Stimulated activated CD4-positive, alpha-beta T cell treated with anti-CD3 and anti-CD28 coated beads, Interleukin-4, amount 100 ng/mL, for 4 hours (primary cell): ENCODE data around the gene RAD51B.
A peak's percentile ranks its signal among the peaks of the same experiment; 100 is the strongest.
"Not testable (repeated sequence)": the region's sequence is repeated elsewhere in the genome, so short reads cannot be mapped to it uniquely, and the experiment has no call there.

Experiments used
- DNase-seq, 2 experiments: peaks; one replicate each; pipeline ENCODE4 v3.0.0-alpha.2; 2020

The RAD51B gene

DNA sequence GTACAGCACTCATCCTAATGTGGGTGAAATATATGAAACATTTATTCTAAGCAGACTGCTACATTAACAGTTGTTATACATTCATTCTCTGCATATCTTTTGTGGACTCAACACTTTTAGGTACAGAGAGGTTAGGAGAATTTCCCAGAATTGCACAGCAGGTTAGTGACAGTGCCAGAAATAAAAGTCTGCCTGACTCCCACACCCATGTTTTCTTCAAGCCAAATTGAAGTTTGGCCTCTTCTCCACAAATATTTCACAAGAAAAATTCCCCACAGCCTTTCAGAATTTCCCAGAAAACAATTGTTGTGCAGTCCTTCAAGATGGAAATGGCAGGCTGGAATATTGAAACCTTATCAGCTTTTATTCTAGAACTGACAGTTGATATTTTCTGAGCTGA is 464.8 kb downstream of the RAD51B start:
- DNase-seq, result no peak

- DNase-seq, result no peak
Observed at GRCh38 chr14:68284834-68285233, 465.3 kb downstream of the RAD51B start.

DNA sequence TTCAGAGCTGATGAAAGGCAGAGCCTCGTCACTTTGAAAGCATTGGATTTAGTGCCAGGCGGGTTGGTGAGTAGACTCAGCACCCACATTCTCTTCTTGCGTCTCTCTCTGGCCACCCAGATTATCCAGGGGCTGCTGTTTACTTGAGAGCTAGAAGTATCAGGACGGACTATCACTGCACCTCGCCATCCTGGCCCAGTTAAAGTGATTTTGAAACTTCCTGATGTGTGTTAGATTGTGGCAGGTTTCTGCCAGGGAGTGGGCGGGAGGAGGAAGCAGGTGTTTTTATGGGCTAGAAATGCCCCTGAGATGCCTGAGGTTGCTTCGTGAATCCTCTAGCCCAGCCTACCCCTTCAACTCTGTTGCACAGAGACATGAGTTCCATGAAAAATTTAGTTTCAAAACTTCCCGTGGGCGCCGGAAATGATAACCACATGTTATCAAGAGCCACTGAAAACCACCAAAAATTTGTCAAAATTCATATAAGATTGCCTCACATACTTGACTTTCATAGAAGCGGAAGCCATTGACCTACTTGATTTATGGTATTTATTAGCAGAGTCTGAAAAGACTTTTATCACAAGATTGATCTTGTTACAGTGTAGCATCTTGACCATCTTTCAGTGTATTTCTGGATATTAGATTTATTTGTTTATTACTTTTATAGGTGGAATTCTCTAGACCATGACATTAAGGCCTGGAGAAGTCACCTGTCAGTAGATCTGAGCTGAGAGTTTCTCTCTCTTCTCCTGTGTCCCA is 466.0 kb downstream of the RAD51B start:
- DNase-seq, result peak; percentile 39 to 70

DNA sequence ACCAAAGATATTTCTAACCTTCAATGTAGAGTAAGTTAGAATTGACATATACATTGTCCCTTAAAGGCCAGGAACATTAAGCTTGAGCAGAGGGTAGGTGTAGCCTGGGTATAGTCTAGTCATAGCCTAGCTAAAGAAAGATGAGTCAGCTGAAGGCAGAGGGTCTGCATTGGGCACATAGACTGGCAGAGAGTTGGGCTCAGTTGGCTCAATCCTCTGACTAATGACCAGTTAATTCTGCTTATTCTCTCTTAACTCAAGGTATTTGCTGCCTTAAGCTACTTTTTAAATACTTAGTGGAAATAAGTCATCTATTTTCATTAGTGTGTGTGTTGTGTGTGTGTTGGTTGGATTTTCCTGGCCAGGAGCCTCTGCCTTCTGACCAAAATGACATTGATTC is 467.1 kb downstream of the RAD51B start:
- DNase-seq, result no peak

DNA sequence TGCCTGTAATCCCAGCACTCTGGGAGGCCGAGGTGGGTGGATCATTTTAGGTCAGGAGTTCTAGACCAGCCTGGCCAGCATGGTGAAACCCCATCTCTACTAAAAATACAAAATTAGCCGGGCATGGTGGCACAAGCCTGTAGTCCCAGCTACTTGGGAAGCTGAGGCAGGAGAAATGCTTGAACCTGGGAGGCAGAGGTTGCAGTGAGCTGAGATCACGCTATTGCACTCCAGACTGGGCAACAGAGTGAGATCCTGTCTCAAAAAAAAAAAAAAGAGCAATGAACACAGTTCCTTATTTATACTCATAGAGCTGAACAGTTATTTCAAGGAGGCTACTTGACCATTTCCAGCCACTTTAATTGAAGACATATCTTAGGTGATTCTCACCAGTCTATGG is 469.9 kb downstream of the RAD51B start:
- not testable (repeated sequence) for DNase-seq

- DNase-seq, result no peak
Observed at GRCh38 chr14:68291820-68292219, 472.2 kb downstream of the RAD51B start.

DNA sequence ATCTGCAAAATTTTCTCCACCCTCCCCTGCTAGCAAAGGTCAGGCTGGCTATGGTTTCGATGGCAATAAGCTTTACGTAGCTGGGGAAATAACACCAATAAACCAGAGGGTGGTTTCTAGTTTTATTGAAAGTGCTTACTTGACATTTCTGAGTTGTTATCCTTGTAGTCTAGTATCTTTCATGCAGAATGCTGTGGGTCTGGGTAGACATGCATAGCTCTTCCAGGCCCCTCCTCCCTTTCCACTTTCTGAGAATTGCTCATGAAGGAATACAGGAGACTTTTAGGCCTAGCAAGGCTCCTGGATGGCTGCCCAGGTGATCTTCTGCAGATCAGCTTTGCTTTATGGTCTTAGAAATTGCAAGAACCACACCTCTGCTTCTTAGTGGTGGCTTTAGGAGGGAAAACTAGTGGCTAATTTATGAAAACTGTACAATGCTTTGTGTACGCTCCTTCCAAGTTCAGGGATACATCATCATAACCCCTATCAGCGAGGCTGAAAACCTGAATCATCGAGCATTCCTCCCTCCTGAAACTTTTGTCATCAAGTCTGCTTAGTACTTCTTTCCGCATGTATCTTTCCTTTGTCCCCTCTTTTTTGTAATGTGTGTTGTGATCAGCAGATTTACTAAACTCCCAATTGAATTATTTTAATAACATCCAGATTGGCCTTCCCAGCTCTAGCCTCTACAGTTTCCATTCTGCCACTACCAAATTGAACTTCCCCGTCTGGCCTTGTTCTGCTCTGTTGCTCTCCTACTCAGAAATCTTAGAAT is 473.0 kb downstream of the RAD51B start:
- no peak for DNase-seq

DNA sequence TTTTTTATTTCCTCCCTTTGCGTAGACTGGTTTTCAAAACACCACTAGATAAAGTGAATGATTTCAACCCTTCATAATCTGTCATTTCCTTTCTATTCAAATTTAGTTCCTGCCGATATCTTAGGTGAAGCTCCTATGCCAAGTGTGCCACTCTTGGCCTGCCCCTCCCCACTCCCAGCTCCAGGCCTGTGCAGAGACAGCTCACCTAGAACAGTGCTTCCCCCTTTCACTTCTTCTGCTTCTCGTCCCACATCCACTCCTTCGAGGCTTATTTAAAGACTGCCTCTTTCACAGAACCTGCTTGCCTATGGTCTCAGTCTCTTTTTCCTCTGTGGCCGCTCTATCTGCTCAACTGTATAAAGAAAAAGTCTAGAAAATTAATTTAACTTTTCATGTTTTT is 473.8 kb downstream of the RAD51B start:
- DNase-seq, result no peak

GRCh38 chr14:68295316-68295816 is 475.8 kb downstream of the RAD51B start:
- DNase-seq, result no peak

DNA sequence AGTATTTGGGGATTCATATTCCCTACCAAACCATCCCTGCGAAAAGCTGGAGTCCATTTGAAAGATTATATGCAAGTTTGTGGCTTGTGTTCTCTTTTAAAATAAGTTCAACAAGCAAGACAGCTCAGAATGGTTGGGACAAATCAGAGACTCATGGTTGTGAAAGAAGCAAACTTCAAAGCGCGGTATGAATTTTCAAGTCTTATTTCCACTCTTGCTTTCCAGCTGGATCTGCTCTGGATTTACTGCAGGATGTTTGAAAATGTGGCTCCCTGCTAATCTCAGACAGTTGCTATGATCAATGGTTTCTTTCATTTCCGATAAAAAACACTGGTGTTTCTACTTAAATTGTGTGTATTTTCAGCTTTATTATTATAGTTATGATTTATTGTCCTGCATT is 477.5 kb downstream of the RAD51B start:
- no peak for DNase-seq

DNA sequence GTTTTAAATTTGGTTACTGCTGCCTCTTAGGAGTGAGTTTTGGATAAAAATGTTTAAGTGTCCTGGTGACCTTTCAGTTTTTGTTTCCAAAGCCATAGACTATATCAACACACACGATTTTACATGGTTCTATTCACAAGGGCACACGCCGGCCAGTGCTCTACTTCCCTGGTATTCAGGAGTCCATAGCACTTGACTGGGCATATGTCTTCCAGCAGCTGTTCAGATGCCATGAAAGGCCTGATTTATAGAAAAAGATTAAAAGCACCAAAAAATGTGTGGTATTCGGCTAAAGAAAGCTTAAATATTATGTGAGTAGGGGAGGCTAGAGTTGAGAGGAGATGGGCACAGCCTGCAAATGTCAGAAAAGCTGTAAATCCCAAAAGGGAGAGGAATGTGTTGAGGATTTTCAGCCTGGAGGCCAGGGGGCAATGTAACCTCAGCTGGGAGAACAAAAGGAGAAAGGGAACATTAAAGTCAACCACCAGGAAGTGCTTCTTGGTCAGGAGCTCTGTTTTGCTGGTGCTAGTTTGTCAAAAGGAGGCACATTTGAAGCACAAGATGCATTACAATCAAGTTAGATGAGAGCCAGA is 478.4 kb downstream of the RAD51B start:
- DNase-seq, result no peak

- DNase-seq, result no peak
Observed at GRCh38 chr14:68300608-68301007, 481.0 kb downstream of the RAD51B start.

- DNase-seq, result no peak
Observed at GRCh38 chr14:68301219-68301618, 481.6 kb downstream of the RAD51B start.

- not testable (repeated sequence) for DNase-seq
Observed at GRCh38 chr14:68302938-68303337, 483.4 kb downstream of the RAD51B start.

GRCh38 chr14:68305738-68306137 is 486.2 kb downstream of the RAD51B start:
- DNase-seq, result no peak

GRCh38 chr14:68306265-68306933 is 486.8 kb downstream of the RAD51B start:
- no peak for DNase-seq

- no peak for DNase-seq
Observed at GRCh38 chr14:68306934-68307789, 487.6 kb downstream of the RAD51B start.

DNA sequence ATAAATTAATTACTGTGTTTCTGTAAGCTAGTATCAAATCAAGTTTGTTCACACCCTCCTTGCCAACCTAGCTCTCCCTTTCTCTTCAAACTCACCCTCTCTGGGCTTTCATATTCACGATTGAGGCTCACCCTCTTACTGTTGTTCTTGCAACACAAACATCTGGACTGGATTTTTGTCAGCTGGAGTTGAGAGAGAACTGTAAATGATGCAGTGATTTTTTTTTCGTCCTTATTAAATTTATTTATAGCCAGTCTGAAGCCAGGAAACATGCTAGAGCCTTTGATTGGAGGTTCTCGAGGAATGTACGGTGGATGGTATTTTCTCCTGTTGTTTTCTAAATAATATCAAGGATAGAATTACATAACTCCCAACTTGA is 488.2 kb downstream of the RAD51B start:
- DNase-seq, result no peak

DNA sequence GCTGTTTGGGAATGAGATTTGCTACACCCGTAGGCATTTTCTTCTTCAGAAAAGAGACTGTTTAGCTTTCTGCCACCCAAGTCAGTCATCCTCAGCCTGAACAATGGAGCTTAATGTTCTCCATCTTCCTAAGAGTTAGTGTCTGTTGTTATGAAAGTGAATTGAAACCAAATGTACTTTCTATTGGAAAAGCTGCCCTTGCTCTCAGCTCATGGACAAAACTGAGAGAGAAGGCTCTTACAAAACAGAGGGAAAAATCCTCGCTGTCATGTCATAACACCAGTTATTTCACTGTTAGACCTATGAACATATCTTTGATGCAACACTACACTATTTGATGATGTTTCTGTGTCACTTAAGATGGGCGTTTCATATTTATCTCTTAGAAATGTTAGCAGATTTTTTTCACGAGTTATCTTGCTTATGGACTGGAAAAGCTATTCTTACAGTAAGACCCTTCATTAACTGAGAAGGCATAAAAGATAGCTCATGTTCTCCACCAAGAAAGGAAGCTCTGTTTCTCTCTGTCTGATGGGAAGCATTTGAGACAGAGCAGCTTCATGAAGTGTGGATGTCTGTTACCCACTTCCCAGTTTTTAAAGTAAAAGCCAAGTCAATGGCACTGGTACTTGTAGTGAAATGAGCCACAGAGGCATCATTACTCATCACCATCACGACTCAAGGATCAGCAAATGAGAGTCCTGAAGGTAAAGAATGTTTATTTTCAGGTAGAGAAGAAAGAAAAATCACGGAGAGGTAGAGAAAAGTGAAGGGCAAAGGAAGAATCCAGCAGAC is 489.3 kb downstream of the RAD51B start:
- DNase-seq, result no peak

DNA sequence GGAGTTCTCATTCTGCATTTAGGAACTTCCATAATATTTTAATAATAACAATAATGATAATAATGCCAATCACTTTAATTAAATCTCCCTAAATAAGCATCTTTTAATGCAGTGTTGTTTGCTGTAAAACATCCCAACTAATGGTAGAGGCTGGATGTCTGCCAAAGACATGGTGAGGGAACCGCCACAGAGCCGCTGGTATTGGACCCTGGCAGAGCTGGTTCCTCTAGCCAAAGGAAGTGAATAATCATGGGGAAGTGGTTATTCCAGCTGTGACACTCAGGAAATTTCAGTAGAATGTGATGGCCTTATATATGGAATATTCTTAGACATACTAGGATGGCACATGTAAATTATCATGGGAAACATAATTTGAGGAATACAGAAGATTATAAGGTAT is 490.0 kb downstream of the RAD51B start:
- no peak for DNase-seq

- no peak for DNase-seq
Observed at GRCh38 chr14:68312300-68312699, 492.7 kb downstream of the RAD51B start.
